GM20431 (cell line): ENCODE results near the gene ECT2.
"Not testable (repeated sequence)": the region's sequence is repeated elsewhere in the genome, so short reads cannot be mapped to it uniquely, and the experiment has no call there.

ENCODE experiments used
- in situ Hi-C: fragments of 300-500 bp; cut with MseI, MboI; formaldehyde crosslinking; loops from one replicate; pipeline ENCODE4 v1.15.0; 2020; ENCODE audit warnings: low sequenced_read_pairs; ENCODE audit not compliant: unreplicated experiment

ECT2 gene

DNA sequence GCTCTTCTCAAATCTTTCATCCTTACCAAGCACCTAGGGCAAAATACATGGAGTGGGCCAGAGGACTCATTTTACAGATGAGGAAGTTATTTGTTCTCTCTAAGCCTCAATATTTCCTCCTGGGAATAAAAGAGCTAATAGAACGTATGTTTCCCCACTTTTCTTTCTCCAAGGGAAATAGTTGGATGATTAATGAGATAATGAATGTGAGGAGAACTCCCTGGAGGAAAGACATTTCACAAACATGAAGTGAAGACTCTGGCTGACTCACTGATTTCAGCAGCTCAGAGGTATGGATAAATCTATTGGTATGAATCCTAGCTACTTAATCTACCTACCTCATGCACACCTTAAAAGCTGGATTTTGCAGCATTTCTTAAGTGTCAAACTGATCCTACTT is 98.4 kb downstream of the ECT2 start:
- in situ Hi-C loops, result no loop called here

DNA sequence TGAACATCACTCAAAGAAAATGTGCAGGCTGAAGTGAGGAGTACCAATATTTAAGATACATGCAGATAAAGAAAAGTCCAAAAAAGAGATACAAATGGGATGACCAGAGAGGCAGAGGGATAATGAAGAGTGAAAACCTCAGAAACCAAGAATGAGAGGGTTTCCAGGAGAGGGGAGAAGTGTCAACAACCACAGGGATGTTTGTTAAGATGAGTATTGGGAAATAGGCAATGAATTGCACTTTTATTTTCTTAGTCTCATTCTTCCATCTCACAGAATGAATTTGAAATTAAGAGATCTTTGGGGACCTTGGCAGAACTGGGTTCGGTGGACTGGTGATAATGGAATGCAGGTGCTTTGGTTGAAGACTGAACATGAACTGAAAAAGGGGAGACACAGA is 102.5 kb downstream of the ECT2 start:
- in situ Hi-C loops, result no loop called here

DNA sequence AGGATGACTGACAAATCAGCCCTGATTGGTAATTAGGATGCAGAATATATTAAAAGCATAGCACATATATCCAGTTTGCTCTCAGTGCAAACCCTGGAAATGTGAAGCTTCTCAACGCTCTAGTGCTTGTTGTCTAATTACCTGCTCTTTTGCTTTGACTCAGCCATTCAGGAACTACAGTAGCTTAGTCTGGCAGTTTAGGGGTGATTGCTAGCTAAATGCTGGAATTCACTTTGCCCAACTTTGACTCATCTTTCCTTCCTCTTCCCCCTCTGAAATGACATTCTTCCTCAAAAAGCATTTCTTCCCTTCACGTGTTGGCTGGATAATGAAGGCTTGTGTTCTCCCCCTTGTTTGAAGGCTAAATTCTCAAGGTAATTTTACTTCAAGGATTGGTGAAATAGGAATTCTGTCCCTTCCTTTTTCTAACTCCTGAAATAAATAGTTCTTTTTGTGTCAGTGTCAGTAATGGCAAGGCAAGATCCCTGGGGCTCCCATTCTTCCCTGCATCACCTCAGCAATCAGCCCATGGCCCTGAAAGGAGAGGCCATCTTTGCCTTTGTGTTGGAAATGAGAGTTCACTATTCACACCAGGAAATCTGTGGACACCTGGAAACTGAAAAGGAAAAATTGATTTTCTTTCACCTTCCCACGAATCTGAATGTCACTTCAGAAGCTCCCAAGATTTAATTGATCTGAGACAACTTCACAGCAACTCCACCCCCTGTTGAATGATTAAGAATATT is 103.6 kb downstream of the ECT2 start:
- in situ Hi-C loops, result no loop called here

DNA sequence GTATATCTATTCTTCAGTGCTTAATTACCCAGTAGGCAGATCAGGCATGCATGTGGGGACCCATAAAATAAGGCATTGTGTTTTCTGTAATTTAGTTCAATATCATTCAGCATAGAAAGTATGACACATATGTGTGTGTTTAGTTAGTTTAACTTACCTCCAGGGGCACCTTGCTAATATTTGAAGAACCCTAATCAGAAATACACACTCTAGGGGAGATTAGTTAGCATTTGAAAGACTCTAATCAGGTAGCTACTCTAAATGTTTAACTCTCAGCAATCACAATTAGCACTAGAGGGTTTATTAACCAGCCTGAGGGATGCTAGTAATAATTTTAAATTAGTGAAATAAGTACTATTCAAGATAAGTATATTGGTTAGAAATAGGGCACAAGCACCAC is 104.5 kb downstream of the ECT2 start:
- in situ Hi-C loops, result no loop called here

DNA sequence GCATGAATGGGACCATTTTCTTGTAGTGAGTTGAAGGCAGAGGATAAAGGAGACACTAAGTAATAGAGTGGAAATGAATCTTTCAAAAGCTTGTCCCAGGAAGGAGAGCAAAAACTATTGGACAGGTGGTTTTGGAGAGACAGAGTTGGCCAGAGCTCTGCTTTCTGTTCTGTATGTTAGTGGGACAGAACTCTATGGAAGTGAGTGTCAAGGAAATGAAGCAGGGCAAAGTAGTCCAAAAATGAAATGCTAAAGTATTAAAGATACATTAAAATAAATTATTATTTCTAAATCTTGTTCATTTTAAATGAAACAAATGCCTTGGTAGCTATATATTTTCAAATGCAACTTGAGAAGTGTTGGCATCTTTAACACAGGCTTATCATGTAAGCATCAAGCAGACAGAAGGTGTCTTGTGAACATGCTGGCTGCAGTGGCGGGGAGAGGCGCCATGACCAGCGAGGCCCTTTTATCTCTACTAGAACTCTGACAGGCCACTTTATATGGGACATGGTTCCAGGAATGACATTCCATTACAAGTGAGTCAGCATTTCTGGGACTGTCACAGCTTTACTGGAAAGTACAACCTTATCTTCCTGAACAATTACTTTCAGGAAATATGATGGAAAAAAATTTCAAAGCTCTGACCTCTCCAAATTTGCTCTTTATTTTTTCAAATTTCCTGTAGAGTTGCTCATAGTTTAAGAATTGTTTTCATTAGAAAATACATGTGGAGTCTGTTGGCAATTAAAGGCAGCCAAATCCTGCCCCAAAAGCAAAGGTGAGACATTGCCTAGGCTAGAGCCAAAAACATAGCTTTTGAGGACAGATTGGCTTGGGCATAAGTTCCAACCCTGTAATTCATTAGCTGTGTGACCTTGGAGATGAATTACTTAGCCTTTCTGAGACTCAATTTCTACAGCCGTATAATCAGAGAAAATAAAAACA is 106.5 kb downstream of the ECT2 start:
- in situ Hi-C loops, result no loop called here

DNA sequence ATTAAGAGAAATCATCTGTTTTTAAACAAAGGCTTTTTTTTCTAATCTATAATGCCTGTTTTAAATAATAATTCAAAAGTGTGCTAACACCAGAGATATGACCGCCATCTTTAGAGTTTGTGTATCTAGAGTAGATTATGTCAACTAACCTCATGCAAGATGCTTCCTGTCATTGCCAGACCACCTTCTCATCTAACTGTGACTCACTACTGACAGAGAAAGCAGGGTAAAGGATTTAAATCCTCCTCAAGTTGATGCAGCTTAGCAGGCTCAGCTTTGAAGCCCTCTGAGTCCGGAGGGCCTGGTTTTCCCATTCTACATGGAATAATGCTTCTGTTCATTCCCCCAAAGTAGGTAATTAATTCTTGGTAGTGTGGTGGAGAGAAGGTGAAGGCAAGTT is 108.5 kb downstream of the ECT2 start:
- in situ Hi-C loops, result no loop called here

DNA sequence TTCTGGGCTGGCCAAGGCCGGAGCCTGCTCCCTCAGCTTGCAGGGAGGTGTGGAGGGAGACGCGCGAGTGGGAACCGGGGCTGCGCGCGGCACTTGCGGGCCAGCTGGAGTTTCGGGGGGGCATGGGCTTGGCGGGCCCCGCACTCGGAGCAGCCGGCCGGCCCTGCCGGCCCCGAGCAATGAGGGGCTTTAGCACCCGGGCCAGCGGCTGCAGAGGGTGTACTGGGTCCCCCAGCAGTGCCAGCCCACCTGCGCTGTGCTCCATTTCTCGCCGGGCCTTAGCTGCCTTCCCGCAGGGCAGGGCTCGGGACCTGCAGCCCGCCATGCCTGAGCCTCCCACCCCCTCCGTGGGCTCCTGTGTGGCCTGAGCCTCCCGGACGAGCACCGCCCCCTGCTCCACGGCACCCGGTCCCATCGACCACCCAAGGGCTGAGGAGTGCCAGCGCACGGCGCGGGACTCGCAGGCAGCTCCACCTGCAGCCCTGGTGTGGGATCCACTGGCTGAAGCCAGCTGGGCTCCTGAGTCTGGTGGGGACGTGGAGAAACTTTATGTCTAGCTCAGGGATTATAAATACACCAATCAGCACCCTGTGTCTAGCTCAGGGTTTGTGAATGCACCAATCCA is 116.3 kb downstream of the ECT2 start:
- in situ Hi-C loops, result not testable (repeated sequence)

DNA sequence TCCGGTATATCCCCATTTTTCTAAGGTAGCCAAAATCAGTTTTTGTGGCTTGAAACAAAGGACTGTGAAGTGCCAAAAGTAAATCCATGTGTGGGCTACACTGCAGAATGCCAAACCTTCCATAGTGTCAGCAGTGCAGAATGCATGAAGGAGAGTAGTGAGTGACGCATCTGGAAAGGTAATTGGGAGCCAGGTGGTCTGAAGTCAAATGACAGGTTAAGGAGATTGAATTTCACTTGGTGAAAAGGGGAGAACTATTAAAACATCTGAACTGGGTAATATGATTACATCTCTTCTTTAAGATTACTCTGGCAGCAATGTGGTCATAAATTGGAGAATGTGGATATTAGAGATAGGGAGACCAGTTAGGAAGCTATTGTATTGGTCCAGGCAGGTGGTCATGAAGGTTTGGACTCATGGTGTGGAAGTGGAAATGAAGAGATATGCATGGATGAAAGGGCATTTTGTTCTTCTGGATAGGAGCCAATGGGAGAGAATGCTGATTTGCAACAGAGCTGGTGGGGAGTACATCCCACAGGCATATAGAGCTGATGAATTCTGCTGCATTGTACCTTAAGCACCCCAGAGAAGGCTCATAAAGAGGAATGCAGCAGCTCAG is 118.2 kb downstream of the ECT2 start:
- in situ Hi-C loops, result no loop called here

DNA sequence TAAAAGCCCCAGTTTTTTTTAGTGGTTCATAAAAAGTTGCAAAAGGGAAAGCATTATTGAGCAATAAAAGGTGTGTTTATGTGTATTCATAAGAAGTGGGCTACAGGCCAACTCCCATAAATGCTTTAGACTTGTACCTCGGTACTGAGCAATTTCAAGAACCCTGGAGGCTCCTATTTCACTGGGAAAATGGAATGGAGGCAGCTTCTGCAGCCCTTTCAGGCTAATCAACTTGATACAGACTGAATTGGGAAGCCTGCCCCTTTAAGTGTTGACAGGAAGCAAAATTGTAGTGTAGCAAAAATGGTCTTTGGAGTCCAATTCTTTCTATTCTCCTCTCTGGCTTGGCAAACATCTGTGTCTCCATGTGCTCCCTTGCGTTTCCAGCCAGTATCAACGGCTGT is 118.8 kb downstream of the ECT2 start:
- in situ Hi-C loops, result no loop called here

DNA sequence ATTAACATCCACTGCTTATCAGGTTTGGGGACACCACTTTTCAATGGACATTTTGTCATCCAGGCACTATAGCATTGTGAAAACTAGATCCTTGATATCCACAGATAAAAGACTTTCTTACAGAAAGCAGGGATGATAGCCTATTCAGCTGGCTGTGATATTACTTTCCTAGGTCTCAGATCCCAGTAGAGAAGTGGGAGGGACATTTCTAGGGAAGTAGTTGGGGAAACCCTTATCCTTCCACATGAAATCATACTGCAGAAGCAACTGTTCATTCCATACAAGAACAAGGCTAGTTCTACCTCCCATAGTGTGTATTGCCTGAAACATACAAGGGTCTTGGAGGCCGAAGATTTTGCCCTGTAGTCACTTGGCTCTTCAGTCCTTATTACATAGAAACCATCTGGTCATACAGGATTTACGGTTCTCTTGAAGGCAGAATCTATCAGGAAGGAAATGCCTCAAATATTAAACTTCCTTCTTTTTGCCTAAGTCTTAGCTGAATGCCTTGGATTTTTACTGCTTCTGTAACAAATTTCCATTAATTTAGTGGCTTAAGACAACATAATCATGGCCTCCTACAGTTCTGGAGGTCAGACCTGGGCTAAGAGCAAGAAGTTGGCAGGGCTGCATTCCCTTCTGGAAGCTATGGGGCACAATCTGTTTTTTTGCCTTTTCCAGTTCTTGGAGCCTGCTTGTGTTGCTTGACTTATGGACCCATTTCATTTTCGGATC is 119.4 kb downstream of the ECT2 start:
- in situ Hi-C loops, result no loop called here
